ENCODE measurements around the gene KCNF1.

The KCNF1 gene

DNA sequence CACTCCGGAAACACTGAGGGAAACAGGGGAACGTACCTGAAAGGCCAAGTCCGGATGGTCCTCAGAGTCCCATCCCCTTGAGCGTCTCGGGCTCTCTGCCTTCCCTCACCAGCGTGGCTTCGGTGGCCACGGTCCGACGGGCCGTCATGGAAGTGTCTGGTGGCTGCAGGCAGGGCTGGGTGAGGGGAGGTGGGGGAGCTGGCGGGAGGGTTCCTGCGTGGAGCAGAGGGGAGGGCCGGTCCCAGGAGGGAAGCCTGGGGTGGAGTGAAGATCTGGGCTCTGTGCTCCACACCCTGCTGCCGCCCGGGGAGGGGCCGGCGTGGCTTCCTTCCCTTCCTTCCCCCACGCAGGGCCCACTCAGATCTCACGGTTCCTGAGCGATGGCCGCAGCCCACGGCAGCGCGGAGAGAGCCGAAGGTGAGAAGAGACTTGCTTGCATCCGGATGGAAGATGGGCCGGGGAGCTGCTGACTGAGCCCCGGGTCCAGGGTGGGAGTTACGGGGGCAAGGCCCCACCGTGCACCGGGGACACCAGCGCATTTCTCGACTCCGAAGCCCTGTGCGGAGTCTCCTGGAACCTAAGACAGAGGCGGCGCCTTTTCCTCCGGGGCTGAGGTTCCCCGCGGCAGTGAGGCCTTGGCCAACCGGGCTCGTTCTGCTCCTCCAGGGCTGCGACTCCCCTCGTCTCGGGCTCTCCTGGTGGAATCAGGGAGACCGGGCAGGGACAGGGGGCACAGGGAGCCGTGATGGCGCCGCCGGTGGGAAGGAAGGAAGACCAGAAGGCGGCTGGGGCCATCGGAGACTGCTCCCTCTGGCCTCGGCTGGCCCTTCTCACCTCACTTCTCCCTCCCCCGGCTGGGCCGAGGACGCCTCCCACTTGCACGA, 49.1 kb downstream of the KCNF1 start:
- H3K27ac ChIP-seq, result no peak overlapping the region
- TF ChIP-seq, protein P1, sequence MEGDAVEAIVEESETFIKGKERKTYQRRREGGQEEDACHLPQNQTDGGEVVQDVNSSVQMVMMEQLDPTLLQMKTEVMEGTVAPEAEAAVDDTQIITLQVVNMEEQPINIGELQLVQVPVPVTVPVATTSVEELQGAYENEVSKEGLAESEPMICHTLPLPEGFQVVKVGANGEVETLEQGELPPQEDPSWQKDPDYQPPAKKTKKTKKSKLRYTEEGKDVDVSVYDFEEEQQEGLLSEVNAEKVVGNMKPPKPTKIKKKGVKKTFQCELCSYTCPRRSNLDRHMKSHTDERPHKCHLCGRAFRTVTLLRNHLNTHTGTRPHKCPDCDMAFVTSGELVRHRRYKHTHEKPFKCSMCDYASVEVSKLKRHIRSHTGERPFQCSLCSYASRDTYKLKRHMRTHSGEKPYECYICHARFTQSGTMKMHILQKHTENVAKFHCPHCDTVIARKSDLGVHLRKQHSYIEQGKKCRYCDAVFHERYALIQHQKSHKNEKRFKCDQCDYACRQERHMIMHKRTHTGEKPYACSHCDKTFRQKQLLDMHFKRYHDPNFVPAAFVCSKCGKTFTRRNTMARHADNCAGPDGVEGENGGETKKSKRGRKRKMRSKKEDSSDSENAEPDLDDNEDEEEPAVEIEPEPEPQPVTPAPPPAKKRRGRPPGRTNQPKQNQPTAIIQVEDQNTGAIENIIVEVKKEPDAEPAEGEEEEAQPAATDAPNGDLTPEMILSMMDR (conservative IDR thresholded peaks at IDR 0.05), result no peak

DNA sequence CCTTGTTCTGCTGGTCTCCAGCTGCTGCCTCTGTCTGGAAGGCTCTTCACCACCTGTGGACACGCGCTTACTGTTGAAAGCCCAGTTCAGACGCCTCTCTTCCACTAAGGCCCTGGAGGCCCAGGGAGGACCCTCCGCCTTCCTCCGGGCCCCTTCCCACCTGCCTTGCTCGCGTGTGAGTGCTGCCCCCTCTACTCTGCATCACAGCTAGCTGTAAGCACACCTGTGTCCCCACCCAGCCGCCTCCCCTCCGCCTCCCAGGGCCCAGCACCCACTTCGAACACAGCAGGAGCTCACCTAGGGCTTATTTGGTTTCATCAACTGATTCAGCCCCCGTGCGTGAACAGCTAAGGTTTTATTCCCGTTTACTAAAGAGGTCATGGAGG, 49.7 kb downstream of the KCNF1 start:
- H3K27ac ChIP-seq, result no peak overlapping the region
- TF ChIP-seq, protein P1 (conservative IDR thresholded peaks at IDR 0.05), result no peak

DNA sequence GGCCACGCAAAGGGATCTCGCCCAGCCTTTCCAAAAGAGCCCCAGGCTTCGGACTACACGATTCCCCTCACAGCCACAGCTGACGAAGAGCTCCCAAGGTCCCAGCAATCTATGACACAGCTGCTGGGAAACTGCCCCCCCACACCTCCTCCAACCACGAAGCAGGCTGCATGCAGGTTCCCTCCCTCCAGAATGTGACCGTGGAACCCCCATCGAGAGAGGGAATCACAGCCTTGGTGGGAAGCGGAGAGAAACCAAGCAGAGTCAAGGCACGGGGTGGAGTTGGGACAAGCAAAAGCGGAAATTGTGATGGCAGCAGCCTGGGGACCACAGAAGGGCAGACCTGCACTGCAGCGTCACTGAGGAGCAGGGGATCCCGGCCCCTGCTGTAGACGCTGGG, 50.3 kb downstream of the KCNF1 start:
- TF ChIP-seq, protein P1 (conservative IDR thresholded peaks at IDR 0.05), result no peak
- H3K27ac ChIP-seq, result no peak overlapping the region

DNA sequence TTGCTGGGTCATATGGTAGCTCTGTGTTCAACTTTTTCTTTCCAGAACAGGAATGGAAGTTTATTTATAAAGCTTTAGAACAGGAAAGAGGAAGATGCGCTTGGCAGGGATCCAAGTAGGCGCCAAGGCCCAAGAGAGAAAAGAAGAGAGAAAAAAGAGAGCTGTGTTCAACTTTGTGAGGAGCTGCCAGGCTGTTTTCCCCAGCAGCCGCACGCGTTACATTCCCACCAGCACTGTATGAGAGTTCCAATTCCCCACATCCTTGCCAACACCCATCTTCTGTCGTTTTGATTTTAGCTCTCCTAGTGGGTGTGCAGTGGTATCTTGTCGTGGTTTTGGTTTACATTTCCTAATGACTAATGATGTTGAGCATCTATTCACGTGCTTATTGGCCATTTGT, 51.4 kb downstream of the KCNF1 start:
- TF ChIP-seq, protein P1 (conservative IDR thresholded peaks at IDR 0.05), result no peak
- H3K27ac ChIP-seq, result no peak overlapping the region
